MM.1S (cell line): ENCODE results near the gene SIRT7.

ENCODE experiments used
- DNase-seq: peaks from one replicate; pipeline ENCODE4 v3.0.0-alpha.2; 2015
- H2AFZ ChIP-seq: fragments of 300-600 bp; sonication (generic); 2 replicates; pipeline ENCODE4 v1.6.0; 2016; ENCODE audit warnings: antibody characterized with exemption, low read length
- H3F3A ChIP-seq: fragments of 300-600 bp; sonication (generic); 2 replicates; pipeline ENCODE4 v1.6.1; 2016; ENCODE audit warnings: mild to moderate bottlenecking, antibody characterized with exemption, low read length, moderate library complexity, mixed read lengths; ENCODE audit not compliant: insufficient read depth
- H3K27ac ChIP-seq: fragments of 300-600 bp; sonication (generic); 2 replicates; pipeline ENCODE4 v1.5.1; 2016; ENCODE audit warnings: mild to moderate bottlenecking, low read length
- H3K27me3 ChIP-seq: fragments of 300-600 bp; sonication (generic); replicated peaks from 2 replicates; pipeline ENCODE4 v1.6.0; 2016; ENCODE audit warnings: low read length; ENCODE audit not compliant: insufficient read depth
- H3K36me3 ChIP-seq: fragments of 300-600 bp; sonication (generic); replicated peaks from 2 replicates; pipeline ENCODE4 v1.6.1; 2016; ENCODE audit warnings: mild to moderate bottlenecking, low read length, mixed read lengths; ENCODE audit not compliant: insufficient read depth
- H3K4me1 ChIP-seq: fragments of 300-600 bp; sonication (generic); 2 replicates; pipeline ENCODE4 v1.6.1; 2016; ENCODE audit warnings: low read length, mixed read lengths
- H3K4me2 ChIP-seq: fragments of 300-600 bp; sonication (generic); 2 replicates; pipeline ENCODE4 v1.6.0; 2016; ENCODE audit warnings: low read depth, low read length
- H3K4me3 ChIP-seq: fragments of 300-600 bp; sonication (generic); 2 replicates; pipeline ENCODE4 v1.5.1; 2016; ENCODE audit warnings: low read length, mixed read lengths
- H3K79me2 ChIP-seq: fragments of 300-600 bp; sonication (generic); 2 replicates; pipeline ENCODE4 v1.6.1; 2016; ENCODE audit warnings: mixed run types, low read length, mixed read lengths
- H3K9ac ChIP-seq: fragments of 300-600 bp; sonication (generic); 2 replicates; pipeline ENCODE4 v1.6.1; 2016; ENCODE audit warnings: low read length, mixed read lengths
- H3K9me2 ChIP-seq: fragments of 300-600 bp; sonication (generic); replicated peaks from 2 replicates; pipeline ENCODE4 v1.6.1; 2016; ENCODE audit warnings: mild to moderate bottlenecking, low read length, mixed read lengths; ENCODE audit not compliant: insufficient read depth
- H3K9me3 ChIP-seq: fragments of 300-600 bp; sonication (generic); replicated peaks from 2 replicates; pipeline ENCODE4 v1.6.1; 2016; ENCODE audit warnings: mild to moderate bottlenecking, low read length, mixed read lengths; ENCODE audit not compliant: insufficient read depth
- H4K20me1 ChIP-seq: fragments of 300-600 bp; sonication (generic); 2 replicates; pipeline ENCODE4 v1.6.1; 2016; ENCODE audit warnings: mild to moderate bottlenecking, low read length, moderate library complexity, mixed read lengths; ENCODE audit not compliant: insufficient read depth
- EZH2 ChIP-seq: fragments of 300-600 bp; sonication (generic); optimal IDR thresholded peaks from 2 replicates; pipeline ENCODE3; 2017; ENCODE audit warnings: low read depth, mild to moderate bottlenecking, antibody characterized with exemption, low read length, mixed read lengths
- EZH2phosphoT487 ChIP-seq: fragments of 300-600 bp; sonication (generic); IDR thresholded peaks from 2 replicates; pipeline ENCODE4 v1.6.1; 2018; ENCODE audit warnings: antibody characterized with exemption, low read length
- TF ChIP-seq, protein P1 (sequence below): fragments of 300-600 bp; sonication (generic); IDR thresholded peaks from 2 replicates; pipeline ENCODE4 v1.5.1; 2016; ENCODE audit warnings: antibody characterized with exemption, low read length, mixed read lengths

Gene SIRT7

DNA sequence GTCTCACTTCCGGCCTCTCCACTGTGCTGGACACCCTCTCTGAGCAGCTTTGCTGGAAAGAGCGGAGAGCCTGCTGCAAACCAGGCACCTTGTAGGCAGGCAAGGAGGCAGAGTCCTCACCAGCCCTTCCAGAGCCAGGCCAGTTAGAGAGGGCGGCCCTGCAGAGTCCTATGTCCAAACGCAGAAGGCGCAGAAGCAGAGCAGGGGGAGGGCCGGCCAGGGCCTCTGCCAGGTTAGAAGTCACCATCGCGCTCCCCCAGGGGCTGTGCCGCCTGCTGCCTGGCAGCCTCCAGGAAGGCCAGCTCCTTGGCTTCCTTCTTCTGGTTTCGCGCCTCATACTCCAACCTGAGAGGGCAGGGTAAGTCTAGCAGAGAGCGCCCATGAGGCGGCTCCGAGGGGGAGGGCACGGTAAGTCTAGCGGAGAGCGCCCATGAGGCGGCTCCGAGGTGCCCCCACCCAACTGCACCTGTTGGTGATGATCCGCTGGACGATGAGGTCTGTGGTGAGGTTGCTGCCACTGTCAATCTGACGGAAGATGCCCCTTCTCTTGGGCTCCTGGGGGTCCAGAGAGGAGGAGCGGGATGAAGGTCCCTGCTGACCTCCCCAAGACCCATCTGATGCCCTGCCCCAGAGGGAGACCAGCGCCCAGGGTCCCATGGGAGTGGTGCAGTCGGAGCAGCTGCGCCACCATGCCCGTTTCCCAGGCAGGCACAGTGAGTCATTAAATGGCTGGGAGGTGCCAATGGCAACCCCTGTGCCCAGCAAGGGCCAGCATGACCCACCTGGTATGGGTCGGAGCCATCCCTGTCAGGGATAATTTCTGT, 13.2 kb downstream of the SIRT7 start:
- no peak for DNase-seq
- Histone ChIP-seq H3K4me1 (peaks cover under 1% of the 10 kb centered on the region; the same call in 1 of the 2 replicates), H2AFZ (no peak overlapping the region), H3K79me2 (peaks cover 8% of the 10 kb centered on the region; the same call in 1 of the 2 replicates), H3K27ac (no peak overlapping the region), H4K20me1 (no peaks in the 10 kb centered on the region), H3K9me2 (no peaks in the 10 kb centered on the region), H3F3A (no peaks in the 10 kb centered on the region), H3K4me3 (no peak overlapping the region), H3K36me3 (no peaks in the 10 kb centered on the region), H3K27me3 (no peaks in the 10 kb centered on the region; the same call in 1 of the 2 replicates), H3K9ac (no peak overlapping the region), H3K9me3 (no peaks in the 10 kb centered on the region), H3K4me2 (no peak overlapping the region)
- TF ChIP-seq EZH2 (no peak), EZH2phosphoT487 (no peak)
- TF ChIP-seq, protein P1, sequence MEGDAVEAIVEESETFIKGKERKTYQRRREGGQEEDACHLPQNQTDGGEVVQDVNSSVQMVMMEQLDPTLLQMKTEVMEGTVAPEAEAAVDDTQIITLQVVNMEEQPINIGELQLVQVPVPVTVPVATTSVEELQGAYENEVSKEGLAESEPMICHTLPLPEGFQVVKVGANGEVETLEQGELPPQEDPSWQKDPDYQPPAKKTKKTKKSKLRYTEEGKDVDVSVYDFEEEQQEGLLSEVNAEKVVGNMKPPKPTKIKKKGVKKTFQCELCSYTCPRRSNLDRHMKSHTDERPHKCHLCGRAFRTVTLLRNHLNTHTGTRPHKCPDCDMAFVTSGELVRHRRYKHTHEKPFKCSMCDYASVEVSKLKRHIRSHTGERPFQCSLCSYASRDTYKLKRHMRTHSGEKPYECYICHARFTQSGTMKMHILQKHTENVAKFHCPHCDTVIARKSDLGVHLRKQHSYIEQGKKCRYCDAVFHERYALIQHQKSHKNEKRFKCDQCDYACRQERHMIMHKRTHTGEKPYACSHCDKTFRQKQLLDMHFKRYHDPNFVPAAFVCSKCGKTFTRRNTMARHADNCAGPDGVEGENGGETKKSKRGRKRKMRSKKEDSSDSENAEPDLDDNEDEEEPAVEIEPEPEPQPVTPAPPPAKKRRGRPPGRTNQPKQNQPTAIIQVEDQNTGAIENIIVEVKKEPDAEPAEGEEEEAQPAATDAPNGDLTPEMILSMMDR, result no peak

DNA sequence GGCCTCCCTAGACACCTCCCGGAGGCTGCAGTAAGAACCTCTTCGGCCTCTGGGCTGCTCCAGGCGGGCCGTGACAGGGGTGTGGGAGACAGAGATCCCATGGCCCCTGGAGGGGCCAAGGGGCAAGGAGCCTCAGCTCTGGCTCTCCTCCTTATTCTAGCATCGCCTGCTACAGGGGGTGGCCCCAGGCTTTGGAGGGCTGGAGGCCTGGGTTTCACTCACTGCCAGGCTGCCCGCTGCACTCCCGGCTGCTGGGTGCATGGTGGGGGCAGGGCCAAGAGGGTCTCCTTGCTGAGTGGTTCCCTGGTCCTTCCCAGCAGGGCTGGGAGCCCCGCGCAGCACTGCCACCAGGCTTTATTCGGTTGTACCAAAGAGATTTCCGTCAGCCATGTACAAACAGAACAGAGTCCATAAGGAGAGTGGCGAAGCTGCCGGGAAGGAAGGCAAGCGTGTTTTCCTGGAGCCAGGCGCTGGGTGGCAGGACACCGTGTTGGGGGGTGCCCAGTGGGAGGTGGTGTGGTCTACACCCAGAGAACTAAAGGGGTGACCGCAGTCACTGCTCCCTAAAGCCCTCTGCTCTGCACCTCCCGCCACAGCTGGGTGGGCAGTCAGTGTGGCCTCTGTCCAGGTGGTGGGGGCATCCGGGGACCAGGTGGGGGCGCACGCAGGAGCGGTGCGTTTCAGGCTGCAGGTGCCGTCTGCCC, 13.9 kb downstream of the SIRT7 start:
- TF ChIP-seq EZH2, result no peak
- TF ChIP-seq EZH2phosphoT487, result no peak
- TF ChIP-seq, protein P1, result no peak

DNA sequence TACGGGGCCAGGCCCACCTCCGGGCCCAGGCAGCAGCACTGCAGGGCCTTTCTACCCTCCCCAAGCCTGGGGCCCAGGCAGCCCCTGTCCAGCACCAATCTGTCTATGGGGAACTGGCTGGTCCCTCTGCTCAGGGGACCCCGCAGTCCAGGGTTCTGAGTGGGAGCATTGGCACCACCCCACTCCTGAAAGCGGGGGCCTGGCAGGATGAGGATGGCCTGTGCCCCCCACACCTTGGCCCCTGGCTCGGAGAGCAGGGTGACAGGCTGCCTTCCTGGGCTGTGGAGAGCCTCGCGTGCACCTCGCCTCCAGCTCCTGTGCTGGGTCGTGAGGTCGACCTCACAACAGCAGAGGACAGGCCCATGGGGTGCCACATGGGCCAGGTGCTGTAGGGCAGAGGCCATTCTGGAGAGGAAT, 14.6 kb downstream of the SIRT7 start:
- no peaks in the 10 kb centered on the region for H3F3A ChIP-seq
- H4K20me1 ChIP-seq, result no peaks in the 10 kb centered on the region
- H3K4me1 ChIP-seq, result no peaks in the 10 kb centered on the region
- no peak overlapping the region for H3K4me3 ChIP-seq
- no peaks in the 10 kb centered on the region for H3K79me2 ChIP-seq
- no peak overlapping the region for H3K4me2 ChIP-seq
- no peak overlapping the region for H2AFZ ChIP-seq
- no peaks in the 10 kb centered on the region; the same call in 1 of the 2 replicates for H3K27me3 ChIP-seq
- no peak overlapping the region for H3K27ac ChIP-seq
- no peaks in the 10 kb centered on the region for H3K9me3 ChIP-seq
- TF ChIP-seq EZH2phosphoT487 (no peak), EZH2 (no peak)
- TF ChIP-seq, protein P1, result no peak
- H3K9ac ChIP-seq, result no peak overlapping the region
- DNase-seq, result no peak
- H3K9me2 ChIP-seq, result no peaks in the 10 kb centered on the region
- no peaks in the 10 kb centered on the region for H3K36me3 ChIP-seq

More for the DNA sequence above, 13.9 kb downstream of the SIRT7 start:
- Histone ChIP-seq H3K4me1 (no peaks in the 10 kb centered on the region), H3K9me2 (no peaks in the 10 kb centered on the region), H3K9ac (no peak overlapping the region), H4K20me1 (no peaks in the 10 kb centered on the region), H3F3A (no peaks in the 10 kb centered on the region), H3K79me2 (0 out of 2 replicates have a peak, but pooled peaks cover under 1% of the 10 kb centered on the region), H3K4me3 (no peak overlapping the region), H3K36me3 (no peaks in the 10 kb centered on the region), H2AFZ (no peak overlapping the region), H3K4me2 (no peak overlapping the region), H3K9me3 (no peaks in the 10 kb centered on the region), H3K27ac (no peak overlapping the region), H3K27me3 (no peaks in the 10 kb centered on the region; the same call in 1 of the 2 replicates)
- no peak for DNase-seq
